ENCODE data around the gene CMSS1. TPM values are rescaled to one million over a fixed set of nuclear protein-coding genes. Genes with fewer than 3 reads are reported as not detected.

CMSS1 gene
- total RNA-seq, 1 experiment from 2014 or later = 86.3 TPM

DNA sequence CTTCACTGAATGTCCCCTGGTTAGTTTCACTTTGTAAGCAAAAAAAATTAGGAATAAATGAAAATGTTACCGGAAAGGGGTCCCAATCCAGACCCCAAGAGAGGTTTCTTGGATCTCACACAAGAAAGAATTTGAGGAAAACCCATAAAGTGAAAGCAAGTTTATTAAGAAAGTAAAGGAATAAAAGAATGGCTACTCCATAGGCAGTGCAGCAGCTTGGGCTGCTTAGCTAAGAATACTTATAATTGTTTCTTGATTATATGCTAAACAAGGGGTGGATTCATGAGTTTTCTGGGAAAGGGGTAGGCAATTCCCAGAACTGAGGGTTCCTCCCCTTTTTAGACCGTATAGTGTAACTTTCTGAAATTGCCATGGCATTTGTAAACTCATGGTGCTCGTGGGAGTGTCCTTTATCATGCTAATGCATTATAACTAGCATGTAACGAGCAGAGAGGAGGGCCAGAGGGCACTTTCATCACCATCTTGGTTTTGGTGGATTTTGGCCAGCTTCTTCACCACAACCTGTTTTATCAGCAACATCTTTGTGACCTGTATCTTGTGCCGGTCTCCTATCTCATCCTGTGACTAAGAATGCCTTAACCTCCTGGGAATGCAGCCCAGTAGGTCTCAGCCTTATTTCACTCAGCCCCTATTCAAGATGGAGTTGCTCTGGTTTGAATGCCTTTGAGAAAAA is 41.0 kb upstream of the CMSS1 start:
- Histone ChIP-seq H3K27me3 (ENCODE audit: control insufficient read depth, insufficient read depth, low read length) (peaks cover 18% of the 10 kb centered on the region), H3K27ac (ENCODE audit: low read length) (no peak overlapping the region), H3K36me3 (ENCODE audit: control insufficient read depth, insufficient read depth, low read length) (no peaks in the 10 kb centered on the region), H3K4me3 (ENCODE audit: low read depth in 2 of 2, low read length in 2 of 2) (no peak overlapping the region), H3K9me3 (ENCODE audit: control insufficient read depth, insufficient read depth, low read depth, low read length) (no peaks in the 10 kb centered on the region), H3K4me1 (ENCODE audit: control insufficient read depth, insufficient read depth, low read length) (no peaks in the 10 kb centered on the region)
- ATAC-seq (no peak), DNase-seq (ENCODE audit: low read depth, low spot score) (no peak)
- no peak for TF ChIP-seq TCF7L2 (IDR thresholded peaks at IDR 0.05; ENCODE audit: low read depth, low read length)
- TF ChIP-seq POLR2AphosphoS5 (IDR thresholded peaks at IDR 0.05; ENCODE audit: low read depth, low read length) = no peak
- TF ChIP-seq SIN3A (IDR thresholded peaks at IDR 0.05; ENCODE audit: borderline replicate concordance, insufficient read depth, low read depth, low read length) = no peak
- TF ChIP-seq, protein P1, sequence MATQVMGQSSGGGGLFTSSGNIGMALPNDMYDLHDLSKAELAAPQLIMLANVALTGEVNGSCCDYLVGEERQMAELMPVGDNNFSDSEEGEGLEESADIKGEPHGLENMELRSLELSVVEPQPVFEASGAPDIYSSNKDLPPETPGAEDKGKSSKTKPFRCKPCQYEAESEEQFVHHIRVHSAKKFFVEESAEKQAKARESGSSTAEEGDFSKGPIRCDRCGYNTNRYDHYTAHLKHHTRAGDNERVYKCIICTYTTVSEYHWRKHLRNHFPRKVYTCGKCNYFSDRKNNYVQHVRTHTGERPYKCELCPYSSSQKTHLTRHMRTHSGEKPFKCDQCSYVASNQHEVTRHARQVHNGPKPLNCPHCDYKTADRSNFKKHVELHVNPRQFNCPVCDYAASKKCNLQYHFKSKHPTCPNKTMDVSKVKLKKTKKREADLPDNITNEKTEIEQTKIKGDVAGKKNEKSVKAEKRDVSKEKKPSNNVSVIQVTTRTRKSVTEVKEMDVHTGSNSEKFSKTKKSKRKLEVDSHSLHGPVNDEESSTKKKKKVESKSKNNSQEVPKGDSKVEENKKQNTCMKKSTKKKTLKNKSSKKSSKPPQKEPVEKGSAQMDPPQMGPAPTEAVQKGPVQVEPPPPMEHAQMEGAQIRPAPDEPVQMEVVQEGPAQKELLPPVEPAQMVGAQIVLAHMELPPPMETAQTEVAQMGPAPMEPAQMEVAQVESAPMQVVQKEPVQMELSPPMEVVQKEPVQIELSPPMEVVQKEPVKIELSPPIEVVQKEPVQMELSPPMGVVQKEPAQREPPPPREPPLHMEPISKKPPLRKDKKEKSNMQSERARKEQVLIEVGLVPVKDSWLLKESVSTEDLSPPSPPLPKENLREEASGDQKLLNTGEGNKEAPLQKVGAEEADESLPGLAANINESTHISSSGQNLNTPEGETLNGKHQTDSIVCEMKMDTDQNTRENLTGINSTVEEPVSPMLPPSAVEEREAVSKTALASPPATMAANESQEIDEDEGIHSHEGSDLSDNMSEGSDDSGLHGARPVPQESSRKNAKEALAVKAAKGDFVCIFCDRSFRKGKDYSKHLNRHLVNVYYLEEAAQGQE (IDR thresholded peaks at IDR 0.05; ENCODE audit: insufficient read depth in 1 of 2, low read depth in 2 of 2, low read length in 1 of 2) = no peak
- TF ChIP-seq, protein P2, sequence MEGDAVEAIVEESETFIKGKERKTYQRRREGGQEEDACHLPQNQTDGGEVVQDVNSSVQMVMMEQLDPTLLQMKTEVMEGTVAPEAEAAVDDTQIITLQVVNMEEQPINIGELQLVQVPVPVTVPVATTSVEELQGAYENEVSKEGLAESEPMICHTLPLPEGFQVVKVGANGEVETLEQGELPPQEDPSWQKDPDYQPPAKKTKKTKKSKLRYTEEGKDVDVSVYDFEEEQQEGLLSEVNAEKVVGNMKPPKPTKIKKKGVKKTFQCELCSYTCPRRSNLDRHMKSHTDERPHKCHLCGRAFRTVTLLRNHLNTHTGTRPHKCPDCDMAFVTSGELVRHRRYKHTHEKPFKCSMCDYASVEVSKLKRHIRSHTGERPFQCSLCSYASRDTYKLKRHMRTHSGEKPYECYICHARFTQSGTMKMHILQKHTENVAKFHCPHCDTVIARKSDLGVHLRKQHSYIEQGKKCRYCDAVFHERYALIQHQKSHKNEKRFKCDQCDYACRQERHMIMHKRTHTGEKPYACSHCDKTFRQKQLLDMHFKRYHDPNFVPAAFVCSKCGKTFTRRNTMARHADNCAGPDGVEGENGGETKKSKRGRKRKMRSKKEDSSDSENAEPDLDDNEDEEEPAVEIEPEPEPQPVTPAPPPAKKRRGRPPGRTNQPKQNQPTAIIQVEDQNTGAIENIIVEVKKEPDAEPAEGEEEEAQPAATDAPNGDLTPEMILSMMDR (IDR thresholded peaks at IDR 0.05) = no peak
- in situ Hi-C loops (cut with HindIII; ENCODE audit: low pct_unique_long_range_greater_than_20kb, low sequenced_read_pairs) = no loop called here
- intact Hi-C loops (cut with micrococcal nuclease; ENCODE audit: unreplicated experiment) = no loop called here
- ChIA-PET POLR2A (no interaction called here), CTCF (no interaction called here)
- no TSS peak for BruUV-seq (replicated peaks)

DNA sequence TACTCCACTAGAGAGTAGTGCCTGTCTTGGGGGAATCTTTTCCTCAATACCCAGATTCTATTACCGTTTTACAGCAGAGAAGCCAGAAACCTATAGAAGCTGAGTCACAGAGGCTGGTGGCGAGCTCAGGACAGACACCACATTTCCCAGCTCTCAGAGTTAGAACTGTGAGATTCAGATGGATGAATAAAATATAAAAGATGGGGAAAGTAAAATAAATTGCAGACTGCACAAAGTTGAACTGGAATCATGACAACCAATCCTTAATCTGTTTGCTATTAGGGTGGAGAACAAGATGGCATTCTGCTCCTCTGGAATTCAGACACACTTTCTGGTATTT is 40.5 kb upstream of the CMSS1 start:
- intact Hi-C loops (cut with micrococcal nuclease; ENCODE audit: unreplicated experiment) = no loop called here
- TF ChIP-seq POLR2AphosphoS5 (IDR thresholded peaks at IDR 0.05; ENCODE audit: low read depth, low read length) = no peak
- TF ChIP-seq, protein P1 (IDR thresholded peaks at IDR 0.05; ENCODE audit: insufficient read depth in 1 of 2, low read depth in 2 of 2, low read length in 1 of 2) = no peak
- no peak for TF ChIP-seq TCF7L2 (IDR thresholded peaks at IDR 0.05; ENCODE audit: low read depth, low read length)
- TF ChIP-seq, protein P2 (IDR thresholded peaks at IDR 0.05) = no peak
- no peak for TF ChIP-seq SIN3A (IDR thresholded peaks at IDR 0.05; ENCODE audit: borderline replicate concordance, insufficient read depth, low read depth, low read length)
- Histone ChIP-seq H3K4me3 (ENCODE audit: low read depth in 2 of 2, low read length in 2 of 2) (no peak overlapping the region), H3K4me1 (ENCODE audit: control insufficient read depth, insufficient read depth, low read length) (no peaks in the 10 kb centered on the region), H3K9me3 (ENCODE audit: control insufficient read depth, insufficient read depth, low read depth, low read length) (no peaks in the 10 kb centered on the region), H3K36me3 (ENCODE audit: control insufficient read depth, insufficient read depth, low read length) (no peaks in the 10 kb centered on the region), H3K27ac (ENCODE audit: low read length) (no peak overlapping the region), H3K27me3 (ENCODE audit: control insufficient read depth, insufficient read depth, low read length) (peaks cover 22% of the 10 kb centered on the region)
- in situ Hi-C loops (cut with HindIII; ENCODE audit: low pct_unique_long_range_greater_than_20kb, low sequenced_read_pairs) = no loop called here
- POLR2A ChIA-PET = no interaction called here
- DNase-seq (ENCODE audit: low read depth, low spot score) (no peak), ATAC-seq (no peak)
- CTCF ChIA-PET = no interaction called here
- no TSS peak for BruUV-seq (replicated peaks)
